HG02610 (cell line): ENCODE results near the gene NUPR1.
A peak's percentile ranks its signal among the peaks of the same experiment; 100 is the strongest.
"Not testable (repeated sequence)": the region's sequence is repeated elsewhere in the genome, so short reads cannot be mapped to it uniquely, and the experiment has no call there.

Experiments
- ATAC-seq: cut with Tn5 transposase; IDR thresholded peaks from one replicate; pipeline ENCODE4 v1.9.1; 2021; ENCODE audit warnings: mild to moderate bottlenecking, moderate library complexity; ENCODE audit not compliant: unreplicated experiment

The NUPR1 gene

DNA sequence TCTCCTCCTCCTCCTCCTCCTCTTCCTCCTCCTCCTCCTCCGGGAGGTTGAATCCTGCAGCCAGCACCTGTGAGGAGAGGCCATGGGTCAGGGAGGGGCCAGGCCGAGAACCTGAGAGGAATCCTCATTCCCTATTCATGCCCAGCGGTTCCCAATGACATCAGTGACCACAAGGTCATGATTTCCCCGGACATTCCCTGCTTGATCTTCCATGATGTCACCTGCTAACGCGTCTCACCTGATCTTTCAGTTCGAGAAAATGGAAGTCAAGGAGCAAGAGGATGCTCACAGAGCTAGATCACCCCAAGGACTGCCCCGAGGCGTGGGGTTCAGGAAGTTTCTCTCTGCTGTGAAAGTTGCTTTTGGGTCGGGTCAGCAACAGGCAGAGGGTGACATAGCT is 38.9 kb downstream of the NUPR1 start:
- ATAC-seq, result no peak

DNA sequence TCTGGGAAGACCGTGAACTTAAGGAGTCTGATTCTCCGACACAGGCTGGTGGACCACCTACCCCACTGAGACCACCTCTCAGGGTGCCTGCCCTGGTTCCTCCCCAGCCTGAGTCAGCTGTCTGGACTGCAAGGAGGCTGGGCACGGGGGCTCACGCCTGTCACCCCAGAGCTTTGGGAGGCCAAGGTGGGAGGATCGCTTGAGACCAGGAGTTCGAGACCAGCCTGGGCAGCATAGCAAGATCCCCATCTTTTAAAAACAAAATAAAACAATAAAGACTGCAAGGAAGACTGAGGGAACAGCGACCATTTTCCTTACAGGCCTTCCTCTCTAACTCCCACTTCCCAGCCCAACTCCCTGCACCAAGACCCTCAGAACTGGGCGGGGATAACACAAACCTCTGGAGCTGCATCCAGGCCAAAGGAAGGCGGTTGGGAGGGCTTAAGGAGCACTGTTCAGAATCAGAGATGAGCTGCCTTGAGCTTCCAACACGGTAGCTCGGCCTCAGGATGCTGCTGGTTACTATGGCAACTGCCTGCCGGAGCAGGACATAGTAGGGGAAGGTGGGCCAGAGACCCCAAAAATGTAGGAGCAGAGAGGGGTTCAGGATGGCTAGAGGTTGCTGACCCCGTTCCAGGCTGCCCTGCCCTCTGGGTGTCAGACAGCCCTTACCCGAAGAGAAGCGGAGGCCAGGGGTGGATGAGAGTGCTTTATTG is 40.0 kb downstream of the NUPR1 start:
- no peak for ATAC-seq

DNA sequence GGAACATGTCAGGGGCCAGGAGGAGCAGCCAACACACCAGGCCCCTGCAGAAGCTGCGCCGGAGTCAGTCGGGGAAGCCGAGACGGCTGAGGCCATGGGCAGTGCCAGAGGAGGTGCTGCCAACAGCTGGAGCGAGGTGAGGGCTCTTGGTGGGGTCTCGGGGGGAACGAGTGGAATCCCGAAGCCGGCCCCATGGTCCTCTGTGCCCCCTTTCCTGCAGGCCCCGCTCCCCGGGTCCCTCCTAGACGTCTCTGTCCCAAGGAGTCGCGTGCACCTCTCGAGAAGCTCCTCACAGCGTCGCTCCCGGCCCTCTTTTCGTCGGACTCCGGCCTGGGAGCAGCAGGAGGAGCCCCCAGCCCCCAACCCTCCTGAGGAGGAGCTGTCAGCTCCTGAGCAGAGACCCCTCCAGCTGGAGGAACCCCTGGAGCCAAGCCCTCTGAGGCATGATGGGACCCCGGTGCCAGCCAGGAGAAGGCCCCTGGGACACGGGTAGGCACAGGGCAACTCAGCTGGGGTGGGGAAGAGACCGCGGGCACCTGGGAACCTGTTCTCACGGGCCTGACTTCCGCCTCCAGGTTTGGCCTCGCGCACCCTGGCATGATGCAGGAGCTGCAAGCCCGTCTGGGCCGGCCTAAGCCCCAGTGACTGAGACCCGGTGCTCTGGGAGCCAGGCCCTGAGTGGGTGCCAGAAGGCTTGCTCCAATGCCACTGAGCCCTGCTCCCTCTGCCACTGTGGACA is 40.7 kb downstream of the NUPR1 start:
- no peak for ATAC-seq

DNA sequence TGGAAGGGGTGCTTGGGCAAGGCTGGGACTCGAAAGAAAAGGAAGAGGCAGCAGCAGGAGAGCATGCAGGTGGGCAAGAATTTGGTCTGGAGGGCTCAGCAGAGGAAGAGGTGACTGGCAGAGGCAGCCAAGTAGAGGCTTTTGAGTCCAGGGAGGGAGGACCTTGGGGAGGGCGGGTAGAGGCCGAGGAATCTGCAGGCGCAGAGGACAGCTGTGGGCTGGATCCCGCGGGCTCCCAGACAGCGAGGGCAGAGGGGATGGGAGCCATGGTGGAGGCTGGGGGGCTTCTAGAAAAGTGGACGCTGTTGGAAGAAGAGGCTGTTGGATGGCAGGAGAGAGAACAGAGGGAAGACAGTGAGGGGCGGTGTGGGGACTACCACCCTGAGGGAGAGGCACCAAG is 41.4 kb downstream of the NUPR1 start:
- ATAC-seq, result no peak

DNA sequence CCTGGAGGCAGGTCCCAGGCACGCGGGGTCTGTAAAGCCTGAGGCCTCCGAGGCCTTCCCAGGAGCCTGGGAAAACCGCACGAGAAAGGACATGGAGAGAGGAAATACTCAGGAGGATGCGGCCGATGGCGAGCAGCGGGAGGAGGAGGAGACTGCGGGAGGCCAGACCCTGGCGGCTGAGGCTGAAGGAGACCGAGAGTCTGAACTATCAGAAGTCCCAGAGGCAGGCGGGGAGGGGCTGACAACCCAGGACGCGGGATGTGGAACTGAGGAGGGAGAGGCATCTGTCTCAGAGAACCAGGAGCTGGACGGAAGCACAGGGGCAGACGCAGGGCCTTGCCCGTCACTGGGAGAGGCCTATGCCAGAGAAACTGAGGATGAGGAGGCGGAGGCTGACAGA is 41.9 kb downstream of the NUPR1 start:
- no peak for ATAC-seq

DNA sequence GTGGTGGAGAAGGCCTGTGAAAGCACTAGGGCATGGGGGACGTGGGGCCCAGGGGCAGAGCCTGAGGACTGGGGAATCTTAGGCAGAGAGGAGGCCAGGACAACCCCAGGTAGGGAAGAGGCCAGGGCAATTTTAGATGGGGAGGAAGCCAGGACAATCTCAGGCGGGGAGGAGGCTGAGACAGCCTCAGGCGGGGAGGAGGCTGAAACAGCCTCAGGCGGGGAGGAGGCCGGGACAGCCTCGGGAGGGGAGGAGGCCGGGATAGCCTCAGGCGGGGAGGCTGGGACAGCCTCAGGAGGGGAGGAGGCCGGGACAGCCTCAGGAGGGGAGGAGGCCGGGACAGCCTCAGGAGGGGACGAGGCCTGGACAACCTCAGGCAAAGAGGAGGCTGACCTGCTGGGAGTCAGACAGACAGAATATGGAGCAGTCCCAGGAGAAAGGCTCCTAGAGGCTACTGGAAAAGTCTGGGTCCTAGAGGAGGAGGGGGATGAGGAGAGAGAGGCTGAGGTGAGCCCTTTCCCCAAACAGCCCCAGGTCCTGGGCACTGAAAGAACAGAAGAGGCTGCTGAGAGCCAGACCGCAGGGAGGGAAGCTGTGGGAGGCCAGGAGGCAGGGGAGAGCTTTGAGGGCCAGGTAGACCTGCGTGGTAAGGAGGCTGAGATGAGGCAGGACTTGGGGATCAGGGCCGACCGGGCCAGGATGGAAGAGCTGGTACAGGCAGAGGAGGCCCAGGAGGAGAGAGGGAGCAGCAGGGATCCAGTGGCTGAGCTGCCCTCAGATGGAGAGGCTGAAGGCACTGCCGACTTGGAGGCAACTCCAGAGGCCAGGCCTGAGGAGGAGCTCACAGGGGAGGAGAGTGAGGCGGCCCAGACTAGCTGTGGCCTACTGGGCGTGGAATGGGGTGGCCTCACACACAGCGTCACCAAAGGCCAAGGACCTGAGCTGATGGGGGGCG is 42.7 kb downstream of the NUPR1 start:
- no peak for ATAC-seq

DNA sequence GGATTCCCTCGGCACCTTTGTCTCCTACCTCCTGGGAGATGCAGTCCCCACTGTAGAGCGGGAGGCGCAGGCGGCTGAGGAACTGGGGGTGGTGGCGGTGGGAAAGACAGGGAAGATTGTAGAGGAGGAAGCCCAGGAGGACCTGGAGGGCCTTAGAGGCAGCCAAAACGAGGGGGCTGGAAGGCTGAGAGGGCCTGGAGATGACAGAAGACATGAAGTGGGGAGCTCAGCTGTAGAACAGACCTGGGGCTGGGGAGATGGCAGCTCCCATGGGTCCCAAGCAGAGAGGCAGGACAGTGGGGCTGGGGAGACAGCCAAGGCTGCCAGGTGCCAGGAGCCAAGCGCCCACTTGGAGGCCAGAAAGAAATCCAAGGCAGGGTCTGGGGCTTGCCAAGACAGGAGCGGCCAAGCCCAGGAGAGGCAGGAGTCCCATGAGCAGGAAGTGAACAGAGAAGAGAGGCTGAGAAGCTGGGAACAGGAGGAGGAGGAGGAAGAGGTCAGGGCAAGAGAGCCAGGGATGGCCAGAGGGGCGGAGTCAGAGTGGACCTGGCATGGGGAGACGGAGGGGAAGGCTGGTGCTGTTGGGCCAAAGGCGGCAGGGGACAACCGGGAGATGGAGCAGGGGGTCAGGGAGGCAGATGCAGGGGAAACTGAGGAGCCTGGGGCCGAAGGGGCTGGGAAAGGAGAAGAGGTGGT is 43.5 kb downstream of the NUPR1 start:
- ATAC-seq, result no peak

DNA sequence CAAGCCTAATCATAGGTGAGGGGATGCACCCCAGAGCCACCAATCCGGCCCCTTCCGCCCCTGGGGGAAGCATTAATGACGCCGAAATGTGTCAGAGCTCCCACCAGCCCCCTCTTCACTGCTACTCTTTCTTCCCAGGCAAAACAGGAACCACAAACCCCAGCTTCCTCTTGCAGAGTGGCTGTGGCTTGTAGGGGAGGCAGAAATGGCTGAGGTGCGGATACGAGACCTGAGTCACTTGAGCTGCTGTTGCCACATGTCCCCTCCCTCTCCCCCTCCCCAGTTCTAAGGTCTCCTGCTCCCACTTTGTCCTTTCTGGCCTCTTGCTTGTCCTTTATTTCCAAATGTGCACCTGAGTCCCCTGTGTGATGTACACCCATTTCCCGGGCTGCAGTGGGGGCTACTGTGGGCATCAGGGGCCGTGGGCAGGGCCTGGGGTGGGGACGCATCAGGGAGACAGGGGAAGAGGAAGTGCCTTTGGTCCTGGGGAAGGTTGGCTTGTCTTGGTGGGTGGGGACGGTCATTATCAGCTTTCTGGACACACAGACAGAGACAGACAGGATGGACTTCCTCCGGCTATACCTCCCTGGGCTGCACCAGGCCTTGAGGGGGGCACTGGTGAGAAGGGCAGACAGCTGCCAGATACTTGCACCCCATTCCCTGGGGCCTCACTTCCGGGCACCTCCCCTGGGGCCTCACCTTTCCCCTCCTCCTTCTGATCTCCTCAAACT is 44.5 kb downstream of the NUPR1 start, which contains the start of gene APOBR:
Gene APOBR, plus strand, starts transcription at position 523 of the 731 bp plus-strand sequence. Its CDS starts 39 bp downstream, at position 562.
- ATAC-seq, result peak; percentile 55

DNA sequence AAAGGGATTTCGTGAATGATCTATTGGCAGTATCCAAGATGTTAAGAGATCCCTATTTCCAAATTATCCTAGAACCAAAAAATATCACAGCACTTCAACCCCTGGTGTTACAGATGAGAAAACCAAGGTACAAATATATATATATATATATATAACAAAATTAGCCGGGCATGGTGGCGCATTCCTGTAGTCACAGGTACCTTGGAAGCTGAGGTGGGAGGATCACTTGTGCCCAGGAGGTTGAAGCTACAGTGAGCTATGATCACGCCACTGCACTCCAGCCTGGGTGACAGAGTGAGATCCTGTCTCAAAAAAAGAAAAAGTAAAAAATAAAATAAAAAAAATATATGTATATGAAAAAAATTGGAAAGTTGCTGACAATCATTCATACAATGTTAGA is 46.3 kb downstream of the NUPR1 start:
- ATAC-seq, result no peak

DNA sequence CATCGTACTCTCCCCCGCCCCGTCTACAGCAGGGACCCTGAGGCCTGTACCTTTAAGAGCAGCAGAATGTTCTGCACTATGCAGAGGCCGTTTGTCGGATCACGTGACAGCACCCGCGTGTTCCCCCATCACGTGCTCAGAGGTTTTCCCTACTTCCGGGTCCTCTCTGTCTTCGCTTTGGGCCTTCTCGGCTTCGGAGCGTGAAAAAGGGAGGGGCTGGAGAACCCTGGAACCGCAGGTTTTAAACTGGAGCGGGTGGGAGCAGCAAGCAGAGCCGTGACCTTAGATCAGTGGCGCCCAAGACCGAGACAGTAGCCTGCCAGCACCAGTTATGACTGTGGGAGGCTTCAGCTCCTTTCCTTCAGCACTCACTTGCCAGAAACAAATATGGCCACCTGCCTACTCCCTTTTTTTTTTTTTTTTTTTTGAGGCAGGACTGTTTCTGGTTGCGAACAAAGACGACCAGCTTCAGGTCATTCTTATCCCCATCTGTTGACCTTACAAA is 46.8 kb downstream of the NUPR1 start, which contains the start of gene CLN3:
Gene CLN3, minus strand, starts transcription at position 105 of the 505 bp plus-strand sequence. CDS start 315 bp downstream, outside the sequence.
- ATAC-seq, result peak; percentile 63

DNA sequence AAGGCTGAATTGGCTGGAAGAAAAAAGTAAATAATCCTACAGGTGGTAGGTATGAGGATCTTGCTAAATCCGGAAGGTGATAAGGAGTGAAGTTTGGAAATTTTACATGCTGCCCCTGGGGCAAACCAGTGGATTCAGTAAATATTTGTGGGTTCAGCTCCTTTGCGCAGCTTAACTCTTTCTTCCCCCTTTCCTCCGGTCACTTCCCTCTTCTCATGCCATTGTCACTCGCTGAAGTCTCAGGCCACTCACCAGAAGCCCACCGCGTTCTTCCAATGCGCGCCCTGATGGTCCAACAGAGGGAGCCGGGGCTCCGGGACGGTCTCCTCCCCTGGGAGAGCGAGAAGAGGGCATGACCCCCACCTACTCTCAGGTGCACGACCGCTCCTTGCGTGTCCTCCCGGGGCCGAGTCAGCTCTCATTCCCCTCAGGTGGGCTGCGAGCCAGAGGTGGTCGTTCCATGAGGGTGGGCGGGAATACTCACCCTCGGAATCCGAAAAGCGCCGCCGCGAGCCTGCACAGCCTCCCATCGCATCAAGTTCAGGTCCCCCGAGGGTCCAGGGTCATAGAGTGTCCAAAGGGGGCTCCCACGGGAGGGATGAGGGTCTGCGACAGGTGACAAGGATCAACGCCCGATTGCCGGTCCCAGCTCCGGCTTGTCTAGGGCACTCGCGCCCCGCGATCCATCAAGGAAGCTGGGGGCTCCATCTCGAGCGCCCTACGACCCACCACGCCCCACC is 47.4 kb downstream of the NUPR1 start:
- no peak for ATAC-seq

DNA sequence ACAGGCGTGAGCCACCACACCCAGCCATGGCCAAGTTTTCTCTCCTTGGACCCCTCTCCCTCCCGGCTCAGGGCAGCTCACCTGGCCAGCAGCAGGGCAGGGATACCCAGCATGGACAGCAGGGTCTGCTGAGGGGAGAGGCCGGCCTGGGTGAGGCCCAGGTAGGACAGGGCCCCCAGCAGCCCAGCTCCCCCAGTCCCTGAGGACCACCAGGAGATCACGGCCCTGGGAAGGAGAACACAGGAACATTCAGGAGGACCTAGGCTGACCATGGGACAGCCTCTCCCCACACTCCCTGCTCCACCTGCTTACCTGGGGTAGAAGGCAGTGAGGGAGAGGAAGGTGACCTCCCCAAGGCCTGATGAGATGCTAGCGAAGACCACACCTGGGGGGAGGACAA is 52.5 kb downstream of the NUPR1 start:
- ATAC-seq, result no peak

DNA sequence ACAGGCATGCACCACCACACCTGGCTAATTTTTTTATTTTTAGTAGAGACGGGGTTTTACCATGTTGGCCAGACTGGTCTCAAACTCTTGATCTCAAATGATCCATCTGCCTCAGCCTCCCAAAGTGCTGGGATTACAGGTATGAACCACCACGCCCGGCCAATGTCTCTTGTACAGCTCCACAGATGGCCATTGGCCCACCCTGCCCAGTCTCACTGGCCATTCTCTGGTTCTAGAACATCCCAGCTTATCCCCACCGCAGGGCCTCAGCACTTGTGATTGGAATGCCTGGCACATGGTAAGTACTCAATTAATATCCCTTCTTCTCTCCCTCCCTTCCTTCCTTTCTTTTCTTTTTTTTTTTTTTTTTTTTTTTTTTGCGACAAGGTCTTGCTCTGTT is 55.4 kb downstream of the NUPR1 start:
- not testable (repeated sequence) for ATAC-seq
